HG03066 (cell line): ENCODE results near the gene PKNOX2.

ENCODE experiments used
- ATAC-seq: cut with Tn5 transposase; IDR thresholded peaks from one replicate; pipeline ENCODE4 v1.9.1; 2021; ENCODE audit warnings: low read depth; ENCODE audit not compliant: unreplicated experiment

PKNOX2 gene

GRCh38 chr11:125304136-125304535, 139.6 kb downstream of the PKNOX2 start:
- no peak for ATAC-seq

- ATAC-seq: no peak
Measured at GRCh38 chr11:125304876-125305275, 140.3 kb downstream of the PKNOX2 start.

- ATAC-seq: no peak
Measured at GRCh38 chr11:125305345-125305744, 140.8 kb downstream of the PKNOX2 start.

GRCh38 chr11:125306476-125306875, 141.9 kb downstream of the PKNOX2 start:
- ATAC-seq: no peak

GRCh38 chr11:125308246-125308645, 143.7 kb downstream of the PKNOX2 start:
- no peak for ATAC-seq

- no peak for ATAC-seq
Measured at GRCh38 chr11:125312391-125312790, 147.8 kb downstream of the PKNOX2 start.

- no peak for ATAC-seq
Measured at GRCh38 chr11:125312812-125313211, 148.3 kb downstream of the PKNOX2 start.

- ATAC-seq: no peak
Measured at GRCh38 chr11:125313271-125314219, 149.0 kb downstream of the PKNOX2 start.

GRCh38 chr11:125314276-125315078, 149.9 kb downstream of the PKNOX2 start:
- no peak for ATAC-seq

- ATAC-seq: no peak
Measured at GRCh38 chr11:125315079-125315740, 150.7 kb downstream of the PKNOX2 start.

GRCh38 chr11:125317416-125317815, 152.9 kb downstream of the PKNOX2 start:
- no peak for ATAC-seq

- no peak for ATAC-seq
Measured at GRCh38 chr11:125319649-125320048, 155.1 kb downstream of the PKNOX2 start.

GRCh38 chr11:125320347-125321076, 156.0 kb downstream of the PKNOX2 start:
- no peak for ATAC-seq

GRCh38 chr11:125322289-125322688, 157.7 kb downstream of the PKNOX2 start:
- no peak for ATAC-seq

- no peak for ATAC-seq
Measured at GRCh38 chr11:125325196-125325595, 160.6 kb downstream of the PKNOX2 start.

- no peak for ATAC-seq
Measured at GRCh38 chr11:125326126-125326525, 161.6 kb downstream of the PKNOX2 start.

- no peak for ATAC-seq
Measured at GRCh38 chr11:125327518-125328224, 163.1 kb downstream of the PKNOX2 start.

GRCh38 chr11:125328225-125328580, 163.7 kb downstream of the PKNOX2 start:
- ATAC-seq: no peak

GRCh38 chr11:125329786-125330185, 165.2 kb downstream of the PKNOX2 start:
- ATAC-seq: no peak
